HG03520 (cell line): ENCODE results near the gene MAZ.
"Not testable (repeated sequence)": the region's sequence is repeated elsewhere in the genome, so short reads cannot be mapped to it uniquely, and the experiment has no call there.

Source experiments
- ATAC-seq: cut with Tn5 transposase; IDR thresholded peaks from one replicate; pipeline ENCODE4 v1.9.1; 2021; ENCODE audit warnings: mild to moderate bottlenecking, moderate library complexity; ENCODE audit not compliant: unreplicated experiment

The MAZ gene

DNA sequence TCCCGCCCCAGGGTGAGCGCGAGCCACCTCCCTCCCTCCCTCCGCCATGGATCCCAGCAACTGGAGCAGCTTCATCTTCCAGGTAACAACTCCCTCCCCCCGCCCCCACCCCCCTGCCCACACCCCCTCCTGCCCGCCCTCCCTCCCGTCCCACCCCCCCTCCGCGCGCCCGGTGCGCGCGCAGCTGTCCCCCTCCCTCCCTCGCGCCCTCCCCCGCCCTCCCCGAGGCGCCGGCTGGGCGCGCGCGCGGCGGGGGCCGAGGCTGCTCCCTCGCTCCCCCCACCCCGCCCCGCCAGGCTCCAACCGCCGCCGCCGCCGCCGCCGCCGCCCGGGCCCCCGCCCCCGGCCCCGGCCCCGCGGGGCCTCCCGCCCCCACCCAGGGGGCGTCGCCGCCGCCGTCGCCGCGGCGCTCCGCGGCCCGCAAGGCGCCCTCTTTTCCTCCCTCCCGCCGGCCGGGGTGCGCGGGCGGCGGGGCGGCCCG, at the start of gene MAZ:
TSS of gene MAZ (plus strand) at position 431 of the 481 bp plus-strand sequence. CDS start 173 bp downstream, outside the sequence.
- no peak for ATAC-seq

DNA sequence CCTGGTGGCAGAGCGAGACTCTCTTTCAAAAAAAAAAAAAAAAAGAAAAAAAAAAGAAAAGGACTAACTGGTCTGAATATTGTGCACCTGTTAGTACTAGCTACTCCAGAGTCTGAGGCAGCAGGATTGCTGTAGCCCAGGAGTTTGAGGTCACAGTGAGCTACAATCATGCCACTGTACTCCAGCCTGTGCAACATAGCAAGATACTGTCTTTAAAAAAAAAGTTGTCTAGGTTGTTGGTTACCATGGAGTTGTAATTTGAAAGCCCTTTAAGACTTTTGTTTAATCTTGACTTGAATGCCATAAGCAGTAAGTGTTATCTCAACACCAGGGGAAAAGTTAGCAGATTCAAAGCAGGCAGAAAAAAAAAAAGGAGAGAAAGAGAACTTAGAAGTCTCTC, 49.7 kb upstream of the MAZ start:
- no peak for ATAC-seq

DNA sequence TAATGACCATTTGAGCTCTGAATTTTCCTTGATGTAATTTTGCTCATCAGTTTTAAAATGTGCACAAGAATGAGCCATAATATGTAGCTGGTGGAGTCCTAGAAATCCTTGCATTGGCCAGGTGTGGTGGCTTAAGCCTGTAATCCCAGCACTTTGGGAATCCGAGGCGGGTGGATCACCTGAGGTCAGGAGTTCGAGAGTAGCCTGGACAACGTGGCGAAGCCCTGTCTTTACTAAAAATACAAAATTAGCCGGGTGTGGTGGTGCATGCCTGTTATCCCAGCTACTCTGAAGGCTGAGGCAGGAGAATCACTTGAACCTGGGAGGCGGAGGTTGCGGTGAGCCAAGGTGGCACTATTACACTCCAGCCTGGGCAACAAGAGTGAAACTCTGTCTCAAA, 49.2 kb upstream of the MAZ start:
- not testable (repeated sequence) for ATAC-seq

DNA sequence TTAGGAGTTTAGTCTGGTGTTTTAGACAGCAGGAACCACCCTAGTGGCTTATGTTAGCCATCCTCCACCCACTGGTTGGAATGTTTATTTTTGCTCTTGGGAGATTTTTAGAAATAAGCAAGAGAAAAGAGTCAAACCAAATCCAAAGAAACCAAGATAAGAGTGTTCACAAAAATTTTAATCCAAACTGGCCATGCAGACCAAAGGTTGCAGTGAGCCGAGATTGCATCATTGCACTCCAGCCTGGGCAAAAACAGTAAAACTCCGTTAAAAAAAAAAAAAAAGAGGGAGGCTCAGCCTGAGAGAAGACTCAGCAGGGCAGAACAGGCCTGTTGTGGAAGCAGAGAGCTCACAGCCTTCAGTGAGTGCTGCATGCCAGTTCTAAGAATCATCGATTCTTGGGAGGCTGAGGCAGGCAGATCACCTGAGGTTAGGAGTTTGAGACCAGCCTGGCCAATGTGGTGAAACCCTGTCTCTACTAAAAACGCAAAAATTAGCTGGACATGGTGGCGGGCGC, 48.3 kb upstream of the MAZ start:
- no peak for ATAC-seq

DNA sequence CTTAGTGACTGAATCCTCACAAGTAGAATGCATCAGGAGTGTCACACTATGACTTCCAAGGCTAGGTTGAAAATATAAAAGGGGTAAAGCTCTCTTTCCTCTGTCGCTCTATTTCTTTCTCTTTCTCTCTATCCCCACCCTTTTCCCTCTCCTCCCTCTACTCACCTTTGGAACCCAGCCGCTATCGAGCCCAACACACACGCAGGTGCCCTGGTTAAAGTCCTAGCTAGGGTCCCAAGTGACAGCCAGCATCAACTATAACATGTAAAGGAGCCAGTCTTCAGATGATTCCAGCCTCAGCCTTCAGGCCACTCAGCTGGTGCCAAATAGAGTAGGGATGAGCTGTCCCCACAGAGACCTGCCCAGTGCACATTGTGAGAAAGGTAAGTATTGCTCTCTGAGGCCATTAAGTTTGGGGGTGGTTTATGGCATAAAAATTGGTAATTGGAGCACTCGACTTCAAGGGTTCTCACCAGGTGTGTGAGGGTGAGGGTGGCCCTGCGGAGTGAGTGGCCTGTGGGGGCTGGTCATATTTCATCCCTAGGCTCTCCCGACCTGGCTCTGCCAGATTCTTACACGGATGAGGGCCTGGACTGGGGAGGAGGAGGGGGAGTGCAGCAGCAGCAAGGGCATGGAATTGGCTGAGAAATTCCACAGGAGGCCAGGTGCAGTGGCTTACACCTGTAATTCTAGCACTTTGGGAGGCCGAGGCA, 45.6 kb upstream of the MAZ start:
- no peak for ATAC-seq

DNA sequence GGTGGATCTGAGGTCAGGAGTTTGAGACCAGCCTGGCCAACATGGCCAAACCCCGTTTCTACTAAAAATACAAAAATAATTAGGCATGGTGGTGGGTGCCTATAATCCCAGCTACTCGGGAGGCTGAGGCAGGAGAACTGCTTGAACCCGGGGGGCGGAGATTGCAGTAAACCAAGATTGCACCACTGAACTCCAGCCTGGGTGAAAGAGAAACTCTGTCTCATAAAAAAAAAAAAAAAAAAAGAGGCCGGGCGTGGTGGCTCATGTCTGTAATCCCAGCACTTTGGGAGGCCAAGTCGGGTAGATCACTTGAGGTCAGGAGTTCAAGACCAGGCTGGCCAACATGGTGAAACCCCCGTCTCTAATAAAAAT, 45.1 kb upstream of the MAZ start:
- not testable (repeated sequence) for ATAC-seq

DNA sequence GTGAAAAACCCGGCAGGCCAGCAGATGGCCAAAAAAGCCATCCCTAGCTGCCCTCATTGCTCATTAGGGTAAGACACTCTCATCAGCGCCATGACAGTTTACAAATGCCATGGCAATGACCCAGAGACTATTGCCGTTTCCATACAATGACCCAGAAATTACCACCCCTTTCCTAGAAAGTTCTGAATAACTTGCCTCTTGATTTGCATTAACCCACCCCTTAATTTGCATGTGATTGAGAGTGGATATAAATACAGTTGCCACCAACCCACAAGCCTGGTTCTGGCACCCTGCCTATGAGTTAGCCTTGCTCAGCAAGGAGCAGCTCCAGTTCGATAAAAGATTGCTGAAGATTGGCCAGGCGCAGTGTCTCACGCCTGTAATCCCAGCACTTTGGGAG, 44.4 kb upstream of the MAZ start:
- no peak for ATAC-seq

DNA sequence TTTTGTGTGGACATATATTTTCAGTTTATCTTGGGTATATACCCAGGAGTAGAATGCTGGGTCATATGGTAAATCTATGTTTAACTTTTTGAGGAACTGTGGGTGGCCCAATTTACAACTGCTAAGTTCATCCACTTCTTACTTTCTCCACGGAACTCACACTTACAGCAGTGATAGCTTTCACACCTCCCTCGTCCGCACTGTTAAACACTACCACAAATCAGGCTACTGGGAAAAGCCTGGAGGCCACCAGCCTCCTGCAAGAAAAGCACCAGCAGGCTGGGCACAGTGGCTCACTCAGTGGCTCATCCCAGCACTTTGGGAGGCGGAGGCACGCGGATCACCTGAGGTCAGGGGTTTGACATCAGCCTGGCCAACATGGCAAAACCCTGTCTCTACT, 43.0 kb upstream of the MAZ start:
- ATAC-seq, result no peak

DNA sequence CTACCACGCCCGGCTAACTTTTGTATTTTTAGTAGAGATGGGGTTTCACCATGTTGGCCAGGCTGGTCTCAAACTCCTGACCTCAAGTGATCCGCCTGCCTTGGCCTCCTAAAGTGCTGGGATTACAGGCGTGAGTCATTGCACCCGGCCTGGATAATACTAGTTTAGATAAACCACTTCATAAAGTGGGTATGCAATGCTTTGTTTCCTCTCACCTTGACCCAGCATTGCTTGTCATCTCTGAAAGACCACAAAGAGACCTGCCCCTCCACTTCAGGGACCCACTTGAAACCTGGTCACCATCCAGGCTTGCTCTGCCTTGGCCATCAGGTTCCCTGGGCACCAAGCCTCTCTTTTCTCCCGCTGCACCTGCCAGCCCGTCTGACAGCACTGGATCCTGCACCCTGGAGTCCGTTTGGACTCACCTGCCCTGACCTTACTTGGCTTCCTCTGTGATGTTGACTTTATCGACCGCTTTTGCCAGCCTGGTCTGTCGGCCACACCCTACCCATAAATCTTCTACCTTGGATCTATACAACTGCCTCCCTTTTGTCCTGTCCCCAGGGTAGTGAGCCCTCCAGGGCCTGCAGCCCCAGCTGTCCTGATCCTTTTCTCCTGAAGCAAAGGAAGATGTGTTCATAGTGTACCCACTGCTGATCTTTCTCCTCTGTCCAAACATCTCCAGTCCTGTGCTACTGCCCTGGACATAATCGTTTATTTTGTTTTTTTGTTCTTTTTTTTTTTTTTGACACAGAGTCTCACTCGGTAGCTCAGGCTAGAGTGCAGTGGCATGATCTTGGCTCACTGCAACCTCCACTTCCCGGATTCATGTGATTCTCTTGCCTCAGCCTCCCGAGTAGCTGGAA, 40.9 kb upstream of the MAZ start:
- no peak for ATAC-seq

DNA sequence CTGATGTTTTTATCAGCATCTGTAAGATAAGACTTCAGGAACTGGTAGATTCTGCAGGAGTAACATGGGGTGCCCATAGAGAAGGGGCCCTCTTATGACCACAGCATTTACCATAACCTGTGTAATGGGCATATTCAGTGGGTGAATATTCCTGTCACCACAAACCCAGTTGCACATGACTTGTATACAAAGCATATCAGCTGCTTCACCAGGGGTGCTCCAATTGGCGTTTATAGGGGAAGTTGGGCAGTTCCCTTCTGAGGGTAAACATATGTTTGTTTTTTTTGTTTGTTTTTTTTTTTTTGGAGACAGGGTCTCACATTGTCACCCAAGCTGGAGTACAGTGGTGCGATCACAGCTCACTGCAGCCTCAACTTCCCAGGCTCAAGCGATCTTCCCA, 39.8 kb upstream of the MAZ start:
- no peak for ATAC-seq

DNA sequence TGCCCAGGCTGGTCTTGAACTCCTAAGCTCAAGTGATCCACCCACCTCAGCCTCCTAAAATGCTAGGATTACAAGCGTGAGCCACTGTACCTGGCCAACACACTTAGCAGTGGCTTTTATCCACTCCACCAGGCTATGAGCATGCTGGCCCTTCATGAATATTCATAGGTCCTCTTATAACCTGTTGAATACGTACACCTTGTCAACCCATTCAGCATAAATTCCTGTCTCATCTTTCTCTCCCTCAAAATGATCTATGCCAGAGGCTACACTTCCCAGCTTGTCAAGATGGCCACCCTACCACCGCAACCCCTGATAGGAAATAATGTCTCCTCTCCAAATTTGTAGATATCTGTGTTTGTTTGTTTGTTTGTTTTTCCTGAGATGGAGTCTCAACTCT, 39.3 kb upstream of the MAZ start:
- ATAC-seq, result no peak

DNA sequence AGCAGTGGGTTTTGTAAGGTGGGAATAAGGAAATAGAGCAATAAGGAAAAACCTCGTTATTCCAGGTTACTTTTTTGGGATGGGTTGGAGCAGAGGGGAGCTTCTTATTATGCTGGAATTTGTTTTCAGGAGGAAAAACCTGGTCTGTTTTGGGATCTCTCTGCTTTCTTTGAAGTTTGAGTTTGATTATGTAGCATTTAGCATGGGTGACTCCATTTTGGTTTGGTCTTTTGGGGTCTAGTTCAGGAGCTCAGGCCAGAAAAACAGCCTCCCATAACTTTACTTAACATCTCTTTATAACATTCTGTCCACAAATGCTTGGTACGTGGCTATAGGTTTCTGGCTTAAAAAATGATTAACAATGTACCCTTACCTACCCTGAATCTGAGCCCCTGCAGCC, 36.8 kb upstream of the MAZ start:
- ATAC-seq, result no peak

DNA sequence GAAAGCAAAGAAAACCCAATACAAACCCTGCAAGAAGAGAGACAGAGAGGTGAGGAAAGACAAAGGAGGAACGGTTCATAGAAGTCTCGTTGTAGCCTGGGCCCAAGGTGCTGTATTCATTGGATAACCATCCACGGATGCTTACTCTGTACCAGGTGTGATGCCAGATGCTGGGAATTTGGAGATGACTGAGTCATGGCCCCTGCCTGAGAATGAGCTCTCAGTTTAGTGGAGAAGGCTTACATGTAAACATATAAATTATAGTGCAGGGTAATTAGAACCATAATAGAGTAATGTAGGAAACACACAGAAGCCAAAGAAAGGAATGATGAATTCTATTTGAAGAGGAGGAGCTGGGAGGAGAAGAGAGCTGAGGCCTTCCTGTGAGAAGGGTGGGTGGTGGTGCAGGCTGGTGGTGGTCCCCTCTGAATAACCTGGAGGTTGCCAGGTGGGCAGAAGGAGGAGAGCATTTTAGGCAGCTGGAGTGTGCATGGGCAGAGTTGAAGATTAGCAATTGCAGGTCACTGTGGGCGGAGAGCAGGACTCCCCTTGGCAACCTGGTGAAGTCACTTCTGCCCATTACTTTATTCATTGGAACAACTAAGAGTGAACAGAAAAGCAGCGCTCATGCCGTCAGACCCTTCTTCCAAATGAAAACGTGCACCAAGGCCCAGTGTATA, 35.9 kb upstream of the MAZ start:
- ATAC-seq, result no peak

DNA sequence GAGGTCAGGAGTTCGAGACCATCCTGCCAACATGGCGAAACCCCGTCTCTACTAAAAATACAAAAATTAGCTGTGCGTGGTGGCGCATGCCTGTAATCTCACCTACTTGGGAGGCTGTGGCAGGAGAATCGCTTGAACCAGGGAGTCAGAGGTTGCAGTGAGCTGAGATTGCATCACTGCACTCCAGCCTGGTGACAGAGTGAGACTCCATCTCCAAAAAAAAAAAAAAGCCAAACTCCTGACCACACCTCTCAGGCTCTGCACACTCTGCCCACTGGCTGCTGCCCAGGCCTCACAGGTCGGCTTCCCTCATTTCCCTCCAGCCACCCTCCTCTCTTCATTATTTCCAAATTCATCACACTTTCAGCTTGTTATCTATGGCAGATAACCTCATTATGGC, 34.0 kb upstream of the MAZ start:
- not testable (repeated sequence) for ATAC-seq

DNA sequence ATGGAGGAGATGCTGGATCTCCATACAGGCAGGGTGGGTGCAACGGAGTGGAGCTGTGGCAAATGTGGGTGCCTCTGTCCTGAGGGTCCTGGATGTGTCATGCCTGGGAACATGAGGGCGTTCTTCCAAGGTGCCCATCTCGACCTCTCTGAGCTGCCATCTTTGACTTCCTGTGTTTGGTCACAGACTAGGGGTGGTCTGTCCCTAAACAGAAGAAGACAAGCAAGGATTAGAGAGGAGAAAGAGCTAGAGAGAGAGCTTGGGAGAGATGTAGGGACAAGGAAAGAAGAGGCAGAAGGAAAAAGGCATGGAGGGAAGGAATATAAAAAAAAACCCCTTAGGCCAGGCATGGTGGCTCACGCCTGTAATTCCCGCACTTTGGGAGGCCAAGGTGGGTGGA, 31.6 kb upstream of the MAZ start:
- no peak for ATAC-seq

DNA sequence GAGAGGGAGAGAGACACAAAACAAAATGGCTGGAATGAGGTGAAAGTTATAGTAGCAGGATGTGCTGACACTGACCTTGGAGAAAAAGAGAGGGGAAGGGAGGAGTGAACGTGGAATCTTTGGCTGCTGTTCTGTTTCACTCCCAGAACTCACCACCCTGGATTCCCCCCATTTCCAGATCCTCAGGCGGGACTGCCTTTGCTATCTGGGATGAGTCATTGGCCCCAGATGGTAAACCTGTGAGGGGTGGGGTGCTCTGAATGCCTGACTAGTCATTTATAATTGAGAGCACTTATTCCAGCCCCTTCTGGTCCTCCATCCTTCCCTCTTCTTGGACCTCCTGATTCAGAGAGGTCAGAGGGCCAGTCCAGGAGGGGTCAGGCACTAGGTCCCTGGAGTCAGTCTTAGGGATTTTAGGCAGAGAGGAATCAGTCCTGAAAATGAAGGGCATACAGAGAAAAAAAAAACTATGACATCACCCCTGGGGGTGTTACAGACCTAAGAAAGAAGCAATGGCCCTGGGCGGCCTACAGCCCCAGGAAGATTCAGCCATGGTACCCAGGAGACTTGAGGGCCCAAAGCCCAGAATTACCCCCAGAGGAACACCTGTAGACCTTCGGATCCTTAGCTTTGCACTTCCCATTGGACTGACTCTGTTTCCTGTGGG, 30.5 kb upstream of the MAZ start:
- no peak for ATAC-seq

DNA sequence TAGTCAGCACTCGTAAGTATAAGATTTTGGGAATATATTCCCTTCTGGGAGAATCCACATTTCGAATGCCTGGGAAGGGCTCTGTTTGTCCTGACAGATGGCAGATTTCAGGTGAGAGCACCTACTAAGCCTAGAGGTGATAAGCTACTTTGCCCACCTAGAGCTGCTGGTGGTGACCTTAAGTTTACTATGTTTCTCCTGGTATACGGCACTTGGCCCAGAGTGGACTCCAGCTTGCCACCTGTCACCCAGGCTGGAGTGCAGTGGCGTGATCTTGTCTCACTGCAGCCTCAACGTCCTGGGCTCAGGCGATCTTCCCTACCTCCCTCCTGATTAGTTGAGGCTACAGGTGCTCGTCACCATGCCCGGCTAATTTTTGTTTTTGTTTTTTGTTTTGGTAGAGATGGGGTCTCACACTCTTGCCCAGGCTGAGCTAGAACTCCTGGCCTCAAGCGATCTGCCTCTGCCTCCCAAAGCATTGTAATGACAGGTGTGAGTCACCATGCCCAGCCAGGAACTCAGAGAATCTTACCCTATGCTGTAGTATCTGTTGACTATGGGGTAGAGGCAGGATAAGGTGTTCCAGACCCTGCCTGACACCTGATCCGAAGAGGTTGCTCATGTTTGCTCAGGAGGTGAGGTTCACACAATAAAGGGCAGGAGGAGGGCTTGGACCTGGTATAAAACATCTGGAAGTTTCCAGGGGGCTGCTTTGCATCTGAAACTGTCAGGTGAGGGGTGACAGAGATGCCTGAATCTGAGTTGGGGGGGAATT, 28.6 kb upstream of the MAZ start, which contains the start of gene ZG16:
TSS of gene ZG16 (plus strand) at position 681 of the 775 bp plus-strand sequence. CDS start 1,011 bp downstream, outside the sequence.
- ATAC-seq, result no peak

DNA sequence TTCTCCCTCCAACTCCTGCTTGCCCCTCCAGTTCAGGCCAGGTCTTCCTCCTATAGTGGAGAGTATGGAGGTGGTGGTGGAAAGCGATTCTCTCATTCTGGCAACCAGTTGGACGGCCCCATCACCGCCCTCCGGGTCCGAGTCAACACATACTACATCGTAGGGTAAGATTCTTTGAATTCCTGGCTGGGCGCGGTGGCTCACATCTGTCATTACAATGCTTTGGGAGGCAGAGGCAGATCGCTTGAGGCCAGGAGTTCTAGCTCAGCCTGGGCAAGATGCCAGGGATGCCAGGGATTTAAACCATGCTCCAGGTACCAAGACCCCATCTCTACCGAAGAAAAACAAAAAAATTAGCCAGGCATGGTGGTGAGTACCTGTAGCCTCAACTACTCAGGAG, 26.9 kb upstream of the MAZ start:
- no peak for ATAC-seq

DNA sequence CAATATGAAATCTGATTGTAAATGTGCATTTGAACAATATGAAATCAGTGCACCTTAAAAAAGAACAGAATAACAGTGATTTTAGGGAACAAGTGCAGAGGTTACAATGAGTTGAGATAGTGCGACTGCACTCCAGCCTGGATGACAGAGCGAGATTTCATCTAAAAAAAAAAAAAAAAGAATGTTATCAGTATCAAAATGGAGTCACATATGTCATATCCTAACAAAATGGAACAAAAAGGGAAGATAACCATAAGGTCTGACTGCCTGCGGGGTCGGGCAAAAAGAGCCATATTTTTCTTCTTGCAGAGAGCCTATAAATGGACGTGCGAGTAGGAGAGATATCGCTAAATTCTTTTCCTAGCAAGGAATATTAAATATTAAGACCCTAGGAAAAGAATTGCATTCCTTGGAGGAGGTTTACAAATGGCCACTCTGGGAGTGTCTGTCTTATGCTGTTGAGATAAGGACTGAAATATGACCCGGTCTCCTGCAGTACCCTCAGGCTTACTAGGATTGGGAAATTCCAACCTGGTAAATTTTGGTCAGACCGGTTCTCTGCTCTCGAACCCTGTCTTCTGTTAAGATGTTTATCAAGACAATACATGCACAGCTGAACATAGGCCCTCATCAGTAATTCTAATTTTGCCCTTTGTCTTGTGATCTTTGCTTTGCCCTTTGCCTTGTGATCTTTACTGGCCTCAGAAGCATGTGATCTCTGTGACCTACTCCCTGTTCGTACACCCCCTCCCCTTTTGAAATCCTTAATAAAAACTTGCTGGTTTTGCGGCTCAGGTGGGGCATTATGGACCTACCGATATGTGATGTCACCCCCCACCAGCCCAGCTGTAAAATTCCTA, 23.0 kb upstream of the MAZ start:
- not testable (repeated sequence) for ATAC-seq
